Neural crest cell (in vitro differentiated cells): ENCODE measurements around the gene PITX2. TPM values are rescaled to one million over a fixed set of nuclear protein-coding genes. Genes with fewer than 3 reads are reported as not detected.

Experiments
- DNase-seq: peaks from one replicate; pipeline ENCODE4 v3.0.0; 2021; ENCODE audit warnings: low read depth, mixed read lengths, low spot score
- H3K27ac Mint-ChIP-seq: one replicate; pipeline ENCODE4 v1.8.0; 2021; ENCODE audit warnings: mild to moderate bottlenecking, mixed read lengths; ENCODE audit not compliant: unreplicated experiment
- H3K27me3 Mint-ChIP-seq: 2 replicates; pipeline ENCODE4 v1.8.0; 2021; ENCODE audit warnings: low read depth, mild to moderate bottlenecking, mixed read lengths
- H3K36me3 Mint-ChIP-seq: 2 replicates; pipeline ENCODE4 v1.8.0; 2021; ENCODE audit warnings: low read depth, mild to moderate bottlenecking, mixed read lengths
- H3K4me1 Mint-ChIP-seq: 2 replicates; pipeline ENCODE4 v1.8.0; 2021; ENCODE audit warnings: mixed read lengths
- H3K4me3 Mint-ChIP-seq: one replicate; pipeline ENCODE4 v1.8.0; 2021; ENCODE audit warnings: mild to moderate bottlenecking, mixed read lengths
- H3K9me3 Mint-ChIP-seq: 2 replicates; pipeline ENCODE4 v1.8.0; 2021; ENCODE audit warnings: mixed read lengths
- total RNA-seq: library from RNA; stranded (reverse); gene quantifications from 2 replicates; pipeline ENCODE4 v1.2.1, GENCODE V29; 2021
- TF ChIP-seq, protein P1 (sequence below): fragments of 200-600 bp; sonication (generic); conservative IDR thresholded peaks from 2 replicates; pipeline ENCODE4 v1.5.0; 2021; ENCODE audit warnings: antibody characterized with exemption, mild to moderate bottlenecking

The PITX2 gene
- total RNA-seq, 1 donor from 2014 or later = 0.58 TPM

DNA sequence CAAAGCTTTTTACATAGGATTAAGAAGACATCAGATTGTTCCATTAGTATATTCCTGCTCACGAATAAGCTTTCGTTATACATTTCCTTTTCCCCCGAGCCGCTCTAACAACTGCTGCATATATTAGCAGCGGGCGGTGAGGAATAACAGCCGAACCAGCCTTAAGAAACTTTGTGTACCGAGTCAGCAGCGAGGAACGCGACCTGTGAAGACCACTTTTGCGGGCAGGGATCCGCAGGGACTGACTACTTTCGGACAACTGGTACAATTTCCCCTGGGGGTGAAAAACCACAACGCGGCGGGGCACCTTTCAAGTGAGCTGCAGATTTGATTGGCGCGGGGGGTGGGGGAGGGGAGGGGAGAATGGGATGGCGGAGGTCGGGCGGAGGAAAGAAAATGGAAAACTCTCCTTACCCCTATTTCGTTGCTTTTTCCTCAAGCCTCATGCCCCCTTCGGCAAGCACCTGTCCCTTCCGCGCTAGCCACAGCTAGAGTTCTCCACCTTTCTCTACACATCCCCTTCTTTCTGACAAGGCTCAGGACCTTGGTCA, 5.9 kb upstream of the PITX2 start:
- Mint-ChIP-seq H3K4me1 (peaks cover 26% of the 10 kb centered on the region), H3K9me3 (no peaks in the 10 kb centered on the region), H3K27me3 (peaks cover 100% of the 10 kb centered on the region), H3K36me3 (peaks cover 3% of the 10 kb centered on the region), H3K4me3 (peak overlapping the region; percentile 64), H3K27ac (no peak overlapping the region)
- TF ChIP-seq, protein P1, sequence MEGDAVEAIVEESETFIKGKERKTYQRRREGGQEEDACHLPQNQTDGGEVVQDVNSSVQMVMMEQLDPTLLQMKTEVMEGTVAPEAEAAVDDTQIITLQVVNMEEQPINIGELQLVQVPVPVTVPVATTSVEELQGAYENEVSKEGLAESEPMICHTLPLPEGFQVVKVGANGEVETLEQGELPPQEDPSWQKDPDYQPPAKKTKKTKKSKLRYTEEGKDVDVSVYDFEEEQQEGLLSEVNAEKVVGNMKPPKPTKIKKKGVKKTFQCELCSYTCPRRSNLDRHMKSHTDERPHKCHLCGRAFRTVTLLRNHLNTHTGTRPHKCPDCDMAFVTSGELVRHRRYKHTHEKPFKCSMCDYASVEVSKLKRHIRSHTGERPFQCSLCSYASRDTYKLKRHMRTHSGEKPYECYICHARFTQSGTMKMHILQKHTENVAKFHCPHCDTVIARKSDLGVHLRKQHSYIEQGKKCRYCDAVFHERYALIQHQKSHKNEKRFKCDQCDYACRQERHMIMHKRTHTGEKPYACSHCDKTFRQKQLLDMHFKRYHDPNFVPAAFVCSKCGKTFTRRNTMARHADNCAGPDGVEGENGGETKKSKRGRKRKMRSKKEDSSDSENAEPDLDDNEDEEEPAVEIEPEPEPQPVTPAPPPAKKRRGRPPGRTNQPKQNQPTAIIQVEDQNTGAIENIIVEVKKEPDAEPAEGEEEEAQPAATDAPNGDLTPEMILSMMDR = no peak
- DNase-seq = no peak

DNA sequence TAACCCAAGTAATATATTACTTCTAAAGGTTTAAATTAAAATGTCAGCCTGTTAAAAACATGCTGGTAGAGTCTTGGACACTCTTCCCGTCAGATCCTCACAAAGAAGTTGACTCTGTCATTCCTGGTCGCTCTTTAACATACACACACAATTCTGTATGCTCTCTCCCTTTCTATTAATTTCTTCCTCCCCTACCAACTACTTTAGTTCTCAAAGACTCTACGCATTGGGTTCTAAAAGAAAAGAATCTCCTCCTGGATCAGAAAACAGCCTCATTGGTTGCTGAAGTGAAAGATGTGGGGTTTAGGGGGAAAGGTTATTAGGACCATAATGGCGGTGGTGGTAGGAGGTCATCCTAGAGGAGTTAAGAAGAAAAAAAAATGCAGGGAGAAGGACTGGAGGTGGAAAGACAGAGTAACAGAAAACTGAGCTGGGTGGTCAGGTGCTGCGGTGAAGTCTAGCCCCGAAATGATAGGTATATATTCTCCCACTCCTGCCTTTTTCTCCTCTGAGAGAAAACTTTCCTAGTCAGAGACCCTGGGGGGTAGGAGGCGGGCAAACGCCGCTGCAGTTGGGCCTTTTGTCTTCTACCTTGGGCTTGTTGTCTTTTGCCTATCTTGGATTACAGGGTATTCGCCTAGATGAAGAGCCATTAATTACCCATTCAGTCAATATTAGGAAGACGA, 5.2 kb upstream of the PITX2 start:
- Mint-ChIP-seq H3K9me3 (no peaks in the 10 kb centered on the region), H3K27me3 (peaks cover 100% of the 10 kb centered on the region), H3K36me3 (peaks cover under 1% of the 10 kb centered on the region), H3K4me1 (peaks cover 27% of the 10 kb centered on the region), H3K4me3 (peak overlapping the region; percentile 64), H3K27ac (no peak overlapping the region)
- TF ChIP-seq, protein P1 = no peak
- no peak for DNase-seq

DNA sequence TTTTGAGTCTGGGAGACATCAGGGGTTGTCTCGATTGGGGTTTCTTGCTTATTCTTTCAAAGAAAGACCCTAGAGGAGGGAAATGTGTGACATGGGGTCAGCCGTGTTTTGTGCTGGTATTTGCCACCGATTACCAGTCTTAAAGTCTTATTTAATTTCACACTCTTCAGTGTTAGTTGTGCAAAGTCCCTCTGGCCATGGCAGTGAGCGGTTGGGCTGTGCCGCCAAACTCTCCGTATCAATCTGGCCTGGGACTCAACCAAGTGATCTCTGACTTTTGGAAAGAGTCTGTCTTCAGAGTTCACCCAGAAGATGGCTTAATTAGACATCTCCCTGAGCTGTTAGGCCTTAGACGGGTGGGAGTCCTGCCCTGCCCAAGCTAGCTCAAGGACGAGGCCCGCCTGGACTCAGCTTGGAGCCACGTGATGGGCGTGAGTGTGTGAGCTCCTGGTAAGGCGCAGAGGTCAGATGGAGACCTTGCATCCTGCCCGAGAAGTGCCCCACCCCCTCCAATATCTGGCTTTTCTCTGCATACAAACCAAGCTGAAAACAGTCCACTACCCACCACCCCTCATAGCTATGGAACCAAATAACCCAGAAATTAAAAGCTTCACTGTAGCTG, 3.8 kb upstream of the PITX2 start:
- no peaks in the 10 kb centered on the region for H3K9me3 Mint-ChIP-seq
- no peaks in the 10 kb centered on the region for H3K36me3 Mint-ChIP-seq
- H3K4me1 Mint-ChIP-seq = peaks cover 19% of the 10 kb centered on the region
- TF ChIP-seq, protein P1 = no peak
- H3K27ac Mint-ChIP-seq = no peak overlapping the region
- H3K27me3 Mint-ChIP-seq = peaks cover 100% of the 10 kb centered on the region
- H3K4me3 Mint-ChIP-seq = no peak overlapping the region
- DNase-seq = no peak

DNA sequence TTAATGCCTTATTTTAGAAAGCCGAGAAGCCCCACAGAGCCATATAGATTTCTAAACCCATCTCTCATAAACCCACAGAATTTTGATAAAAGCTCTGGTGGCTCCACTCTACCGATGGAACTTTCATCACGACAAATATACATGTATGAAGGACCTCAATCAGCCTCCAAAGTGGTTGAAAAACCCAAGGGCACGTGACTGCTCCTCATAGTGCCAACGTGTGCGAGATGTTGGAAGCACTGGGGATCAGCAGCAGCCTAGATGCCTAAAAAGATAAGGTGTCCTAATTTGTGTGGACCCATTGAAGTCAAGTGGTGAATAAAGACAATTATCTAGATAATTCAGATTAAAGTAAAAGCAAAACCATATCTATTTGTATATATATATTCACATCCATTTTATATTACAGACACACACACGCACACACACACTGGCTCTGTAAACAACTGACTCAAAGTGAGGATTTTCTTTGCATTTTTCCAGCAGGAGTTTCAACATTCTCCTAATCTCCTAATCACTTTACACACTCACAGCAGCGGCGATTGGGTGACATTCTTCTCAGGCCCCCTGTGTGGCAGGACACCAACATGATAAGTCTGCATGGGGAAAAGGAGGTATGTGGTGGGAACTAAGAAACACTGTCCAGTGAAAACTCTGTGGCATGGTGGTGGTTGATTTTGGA, 2.8 kb upstream of the PITX2 start:
- TF ChIP-seq, protein P1 = no peak
- peaks cover 100% of the 10 kb centered on the region for H3K27me3 Mint-ChIP-seq
- H3K27ac Mint-ChIP-seq = no peak overlapping the region
- H3K4me1 Mint-ChIP-seq = peaks cover 20% of the 10 kb centered on the region
- H3K9me3 Mint-ChIP-seq = no peaks in the 10 kb centered on the region
- H3K36me3 Mint-ChIP-seq = no peaks in the 10 kb centered on the region
- H3K4me3 Mint-ChIP-seq = no peak overlapping the region
- DNase-seq = no peak

DNA sequence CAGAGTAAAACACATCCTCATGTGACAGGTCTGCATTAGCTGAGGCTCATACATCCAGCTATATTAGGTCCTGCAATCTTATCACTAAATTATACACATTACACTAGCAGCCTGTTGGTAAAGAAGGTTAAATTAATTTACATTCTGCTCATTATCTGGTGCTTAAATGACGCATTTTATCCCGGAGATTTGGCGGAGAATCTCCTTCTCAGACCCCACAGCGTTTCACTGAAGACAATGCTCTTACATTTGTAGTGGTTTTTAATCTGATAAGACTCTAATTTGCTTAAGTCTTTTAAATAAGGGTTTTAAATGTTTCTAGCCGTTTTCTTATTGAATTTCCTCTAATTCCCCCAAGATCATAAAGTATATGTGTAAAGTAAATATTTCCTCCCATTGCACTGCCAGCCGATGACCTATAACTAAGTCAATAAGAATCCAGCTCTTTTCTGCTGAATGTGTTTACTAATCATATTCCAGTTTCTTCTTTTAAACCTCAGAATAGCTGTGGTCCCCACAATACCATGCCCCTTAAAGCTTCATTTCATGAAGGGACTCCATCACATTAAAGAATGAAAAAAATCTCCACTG, 2.1 kb upstream of the PITX2 start:
- no peak overlapping the region for H3K4me3 Mint-ChIP-seq
- H3K4me1 Mint-ChIP-seq = peaks cover 23% of the 10 kb centered on the region
- H3K27ac Mint-ChIP-seq = no peak overlapping the region
- no peak for DNase-seq
- no peaks in the 10 kb centered on the region for H3K9me3 Mint-ChIP-seq
- H3K36me3 Mint-ChIP-seq = no peaks in the 10 kb centered on the region
- TF ChIP-seq, protein P1 = no peak
- H3K27me3 Mint-ChIP-seq = peaks cover 100% of the 10 kb centered on the region
